ENCODE data around the gene ATP8A1.
"Not testable (repeated sequence)": the region's sequence is repeated elsewhere in the genome, so short reads cannot be mapped to it uniquely, and the experiment has no call there.

Gene ATP8A1

GRCh38 chr4:42397635-42398170, 259.2 kb downstream of the ATP8A1 start:
- DNase-seq: no peak

GRCh38 chr4:42396752-42397634, 259.9 kb downstream of the ATP8A1 start, which contains the start of gene SHISA3:
Gene SHISA3 (plus strand): TSS chr4:42397488. CDS start chr4:42398057, 569 bp downstream.
- no peak for DNase-seq

- DNase-seq: no peak
Measured at GRCh38 chr4:42396361-42396751, 260.5 kb downstream of the ATP8A1 start.

GRCh38 chr4:42395595-42395994, 261.3 kb downstream of the ATP8A1 start:
- no peak for DNase-seq

GRCh38 chr4:42392436-42392835, 264.5 kb downstream of the ATP8A1 start:
- no peak for DNase-seq

- DNase-seq: no peak
Measured at GRCh38 chr4:42391981-42392380, 264.9 kb downstream of the ATP8A1 start.

GRCh38 chr4:42391355-42391664, 265.6 kb downstream of the ATP8A1 start:
- DNase-seq: no peak

GRCh38 chr4:42390622-42391354, 266.1 kb downstream of the ATP8A1 start:
- no peak for DNase-seq

GRCh38 chr4:42385516-42385915, 271.4 kb downstream of the ATP8A1 start:
- DNase-seq: no peak

- no peak for DNase-seq
Measured at GRCh38 chr4:42381666-42382065, 275.2 kb downstream of the ATP8A1 start.

- no peak for DNase-seq
Measured at GRCh38 chr4:42377497-42377896, 279.4 kb downstream of the ATP8A1 start.

GRCh38 chr4:42372303-42372702, 284.6 kb downstream of the ATP8A1 start:
- DNase-seq: not testable (repeated sequence)

GRCh38 chr4:42371305-42372252, 285.3 kb downstream of the ATP8A1 start:
- DNase-seq: no peak

- DNase-seq: no peak
Measured at GRCh38 chr4:42369489-42369888, 287.4 kb downstream of the ATP8A1 start.

- no peak for DNase-seq
Measured at GRCh38 chr4:42366959-42367358, 289.9 kb downstream of the ATP8A1 start.

- DNase-seq: no peak
Measured at GRCh38 chr4:42364266-42365053, 292.4 kb downstream of the ATP8A1 start.

GRCh38 chr4:42363614-42364013, 293.3 kb downstream of the ATP8A1 start:
- DNase-seq: no peak

GRCh38 chr4:42362591-42362990, 294.3 kb downstream of the ATP8A1 start:
- DNase-seq: no peak

GRCh38 chr4:42361456-42361855, 295.4 kb downstream of the ATP8A1 start:
- no peak for DNase-seq

GRCh38 chr4:42360256-42360669, 296.6 kb downstream of the ATP8A1 start:
- DNase-seq: no peak

- no peak for DNase-seq
Measured at GRCh38 chr4:42359711-42360110, 297.2 kb downstream of the ATP8A1 start.
